SK-N-SH (cell line): ENCODE results near the gene CDH4.

Experiments used
- CTCF ChIP-seq: fragments of 200-600 bp; sonication (generic); IDR thresholded peaks from 2 replicates; pipeline ENCODE4 v1.6.1; 2017; ENCODE audit warnings: antibody characterized with exemption, mild to moderate bottlenecking, moderate library complexity
- RXRA ChIP-seq: IDR thresholded peaks from 2 replicates; pipeline ENCODE4 v1.4.0; 2012; ENCODE audit warnings: low read depth, mild to moderate bottlenecking, borderline replicate concordance

GRCh38 chr20:61461461-61461860, 209.4 kb downstream of the CDH4 start:
- TF ChIP-seq RXRA (no peak), CTCF (no peak)
